Ovary (tissue), 3 donors: ENCODE results near the gene BATF3.

Source experiments
- CTCF ChIP-seq, 3 donors: fragments of 450-650 bp in 2 of 3; fragments of 200-600 bp in 1 of 3; IDR thresholded peaks; one replicate each; pipeline versions ENCODE4 v1.5.1 to v1.8.0; 2016 to 2022; ENCODE audit warnings: antibody characterized with exemption in 3 of 3, mild to moderate bottlenecking in 1 of 3
- EP300 ChIP-seq: sonication (generic); formaldehyde crosslinking; IDR thresholded peaks from one replicate; pipeline ENCODE4 v1.6.1; 2017; ENCODE audit warnings: antibody characterized with exemption
- POLR2A ChIP-seq: fragments of 450-650 bp; IDR thresholded peaks from one replicate; pipeline ENCODE4 v1.6.1; 2017; ENCODE audit warnings: antibody characterized with exemption, mild to moderate bottlenecking, moderate library complexity
- donor health status: DM: no; HTN: no; CAD: no.

GRCh38 chr1:212650228-212650627 lies 49.4 kb downstream of the BATF3 start:
- TF ChIP-seq CTCF (IDR thresholded peaks at IDR 0.05) (no peak), POLR2A (no peak), EP300 (no peak)
